LNCAP (cell line): ENCODE results near the gene L1CAM.

Experiments used
- CTCF ChIP-seq: fragments of 450-650 bp; IDR thresholded peaks from 2 replicates; pipeline ENCODE4 v1.5.1; 2017; ENCODE audit warnings: mild to moderate bottlenecking

The L1CAM gene

GRCh38 chrX:153832728-153833127, 53.2 kb downstream of the L1CAM start:
- TF ChIP-seq CTCF = no peak

- TF ChIP-seq CTCF = no peak
These were observed 54.4 kb downstream of the L1CAM start for GRCh38 chrX:153831429-153832150.

- no peak for TF ChIP-seq CTCF
These were observed 55.1 kb downstream of the L1CAM start for GRCh38 chrX:153830640-153831428.

GRCh38 chrX:153829799-153830639, 56.0 kb downstream of the L1CAM start, which contains the start of gene PDZD4:
Gene PDZD4 (minus strand): TSS chrX:153830544. CDS start chrX:153830298, 246 bp downstream.
- no peak for TF ChIP-seq CTCF

GRCh38 chrX:153829549-153829798, 56.5 kb downstream of the L1CAM start:
- TF ChIP-seq CTCF = no peak

GRCh38 chrX:153828723-153829548, 57.0 kb downstream of the L1CAM start:
- no peak for TF ChIP-seq CTCF

GRCh38 chrX:153828308-153828707, 57.7 kb downstream of the L1CAM start:
- no peak for TF ChIP-seq CTCF
